Lung (tissue), 12 donors: Measurements from ENCODE around the gene NDUFS2. TPM values are rescaled to one million over a fixed set of nuclear protein-coding genes. Genes with fewer than 3 reads are reported as not detected.
"Not testable (repeated sequence)": the region's sequence is repeated elsewhere in the genome, so short reads cannot be mapped to it uniquely, and the experiment has no call there.

ENCODE experiments used
- ATAC-seq: fragments of 200-7000 bp; cut with Tn5 transposase; one replicate; pipeline ENCODE4 v1.9.1; 2020; ENCODE audit warnings: moderate number of reproducible peaks; ENCODE audit not compliant: insufficient read depth, low FRiP score
- DNase-seq, 3 donors: peaks; one replicate each; pipeline ENCODE4 v3.0.0-alpha.2; 2013 to 2017
- H3K27ac ChIP-seq, 2 donors: one replicate each; pipeline ENCODE4 v1.5.1; 2013; ENCODE audit warnings: mild to moderate bottlenecking in 2 of 2, moderate library complexity in 2 of 2, control low read depth in 1 of 2, inconsistent platforms in 1 of 2, low read depth in 1 of 2, low read length in 1 of 2
- H3K27me3 ChIP-seq, 3 donors: one replicate each; pipeline ENCODE4 v1.5.1; 2013; ENCODE audit warnings: low read length in 2 of 3; ENCODE audit not compliant: control insufficient read depth in 3 of 3, insufficient read depth in 3 of 3
- H3K36me3 ChIP-seq, 4 donors: one replicate each; pipeline ENCODE4 v1.5.1; 2013; ENCODE audit warnings: low read length in 4 of 4, mild to moderate bottlenecking in 1 of 4, moderate library complexity in 1 of 4; ENCODE audit not compliant: control insufficient read depth in 4 of 4, insufficient read depth in 4 of 4
- H3K4me1 ChIP-seq, 5 donors: one replicate each; pipeline ENCODE4 v1.5.1; 2013; ENCODE audit warnings: low read length in 5 of 5, mild to moderate bottlenecking in 2 of 5, moderate library complexity in 1 of 5; ENCODE audit not compliant: control insufficient read depth in 5 of 5, insufficient read depth in 5 of 5
- H3K4me3 ChIP-seq: one replicate; pipeline ENCODE4 v1.5.1; 2013; ENCODE audit warnings: mild to moderate bottlenecking, control low read depth, moderate library complexity
- H3K9ac ChIP-seq, 2 donors: one replicate each; pipeline ENCODE4 v1.5.1; 2013; ENCODE audit warnings: low read length in 2 of 2, control low read depth in 1 of 2; ENCODE audit not compliant: insufficient read depth in 1 of 2
- H3K9me3 ChIP-seq, 4 donors: one replicate each; pipeline ENCODE4 v1.5.1; 2013; ENCODE audit warnings: low read length in 3 of 4, mild to moderate bottlenecking in 1 of 4, moderate library complexity in 1 of 4; ENCODE audit not compliant: control insufficient read depth in 4 of 4, insufficient read depth in 3 of 4
- WGBS, 2 donors: extraction: QIAGEN DNeasy Blood & Tissue Kit; methylation state at CpG; one replicate each; pipeline ENCODE4 v1.1.7; 2013; 5-methylcytosine and 5-hydroxymethylcytosine counted together
- polyA plus RNA-seq, 2 donors: library from polyadenylated mRNA; stranded (reverse); fragments of 200-250 nt; gene quantifications; one replicate each; pipeline ENCODE4 v1.2.1, GENCODE V29; 2013
- total RNA-seq, 2 donors: library from RNA; depleted of rRNA in 1 of 2; stranded (reverse); fragments of >200 nt in 1 of 2; gene quantifications; one replicate each; pipeline ENCODE4 v1.2.1, GENCODE V29; 2014 to 2021
- TF ChIP-seq, protein P1 (sequence below): IDR thresholded peaks from 2 replicates; pipeline ENCODE4 v1.5.1; 2012; ENCODE audit warnings: mild to moderate bottlenecking; ENCODE audit errors: control extremely low read depth, extremely low read depth
- donor health status: control.
- donor health status: control.
- donor health status: Bipolar disorder and iron deficiency.
- donor health status: healthy.
- donor health status: DM: yes; HTN: yes; CAD: no.

NDUFS2 gene
- total and polyA plus RNA-seq, 4 donors, result 40.2 to 104 (median 88.1) TPM

DNA sequence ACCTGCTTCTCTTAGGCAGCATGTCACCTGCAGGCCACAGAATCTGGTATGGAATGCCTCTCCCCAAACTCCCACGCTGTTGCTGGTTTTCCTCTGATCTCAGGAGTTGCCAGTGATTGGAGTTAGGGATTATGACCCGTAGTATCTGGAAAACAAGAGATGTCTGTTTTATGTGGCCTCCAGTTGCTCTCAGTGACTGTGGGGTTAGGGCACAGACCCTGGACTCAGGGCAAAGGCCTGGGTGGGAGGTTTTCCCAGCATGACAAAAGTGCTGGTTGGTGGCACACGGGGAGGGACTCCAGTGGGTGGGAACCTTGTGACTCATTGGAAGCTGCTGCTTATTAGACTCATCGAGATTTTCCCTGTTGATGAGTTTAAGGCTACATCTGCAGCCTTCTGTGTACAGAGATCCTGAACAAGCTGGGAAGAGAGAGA, 35.9 kb downstream of the NDUFS2 start, which contains the start of gene NR1I3:
NR1I3 (minus strand) TSS at position 165 of the 435 bp plus-strand sequence. CDS start 1,638 bp downstream, outside the sequence.
- Histone ChIP-seq H3K4me1 (no peaks in the 10 kb centered on the region), H3K27me3 (peaks cover 0 to 5% (median 0%) of the 10 kb centered on the region in 3 donors), H3K9me3 (no peaks in the 10 kb centered on the region), H3K27ac (no peak within 1 kb of the TSS), H3K4me3 (no peak within 1 kb of the TSS), H3K9ac (no peak within 1 kb of the TSS), H3K36me3 (no peaks in the 10 kb centered on the region)
- 80 to 92% methylated on average over 4 of the region's 4 CpGs for WGBS, 2 donors
- TF ChIP-seq, protein P1, sequence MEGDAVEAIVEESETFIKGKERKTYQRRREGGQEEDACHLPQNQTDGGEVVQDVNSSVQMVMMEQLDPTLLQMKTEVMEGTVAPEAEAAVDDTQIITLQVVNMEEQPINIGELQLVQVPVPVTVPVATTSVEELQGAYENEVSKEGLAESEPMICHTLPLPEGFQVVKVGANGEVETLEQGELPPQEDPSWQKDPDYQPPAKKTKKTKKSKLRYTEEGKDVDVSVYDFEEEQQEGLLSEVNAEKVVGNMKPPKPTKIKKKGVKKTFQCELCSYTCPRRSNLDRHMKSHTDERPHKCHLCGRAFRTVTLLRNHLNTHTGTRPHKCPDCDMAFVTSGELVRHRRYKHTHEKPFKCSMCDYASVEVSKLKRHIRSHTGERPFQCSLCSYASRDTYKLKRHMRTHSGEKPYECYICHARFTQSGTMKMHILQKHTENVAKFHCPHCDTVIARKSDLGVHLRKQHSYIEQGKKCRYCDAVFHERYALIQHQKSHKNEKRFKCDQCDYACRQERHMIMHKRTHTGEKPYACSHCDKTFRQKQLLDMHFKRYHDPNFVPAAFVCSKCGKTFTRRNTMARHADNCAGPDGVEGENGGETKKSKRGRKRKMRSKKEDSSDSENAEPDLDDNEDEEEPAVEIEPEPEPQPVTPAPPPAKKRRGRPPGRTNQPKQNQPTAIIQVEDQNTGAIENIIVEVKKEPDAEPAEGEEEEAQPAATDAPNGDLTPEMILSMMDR, result no peak
- DNase-seq (no peak), ATAC-seq (no peak)

DNA sequence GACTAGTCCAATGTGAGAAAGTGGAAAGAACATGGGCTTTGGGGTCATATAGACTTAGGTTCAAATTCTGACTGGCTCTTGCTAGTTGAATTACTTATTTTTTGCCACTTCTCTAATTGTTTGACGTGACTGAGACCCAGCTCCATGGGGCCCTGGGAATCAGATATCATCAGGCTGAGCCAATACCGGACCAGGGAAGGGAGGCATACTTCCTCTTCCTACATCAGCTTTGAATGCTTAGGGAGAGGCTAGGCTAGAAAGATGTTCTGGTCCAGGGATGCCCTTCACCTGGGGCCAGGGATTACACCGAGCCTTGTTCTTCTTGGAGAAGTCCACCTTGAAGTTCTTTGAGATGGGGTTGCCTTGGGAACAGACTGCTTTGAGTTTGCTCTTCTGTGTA, 39.5 kb downstream of the NDUFS2 start:
- TF ChIP-seq, protein P1, result no peak
- no peak overlapping the region for H3K9ac ChIP-seq
- ATAC-seq (no peak), DNase-seq (no peak)
- no peak overlapping the region for H3K4me3 ChIP-seq
- 55 to 73% methylated on average over 3 of the region's 3 CpGs for WGBS, 2 donors
- H3K9me3 ChIP-seq, result no peaks in the 10 kb centered on the region
- H3K36me3 ChIP-seq, result no peaks in the 10 kb centered on the region
- no peak overlapping the region for H3K27ac ChIP-seq
- peaks cover 0 to 2% (median 0%) of the 10 kb centered on the region in 3 donors for H3K27me3 ChIP-seq
- no peaks in the 10 kb centered on the region for H3K4me1 ChIP-seq

DNA sequence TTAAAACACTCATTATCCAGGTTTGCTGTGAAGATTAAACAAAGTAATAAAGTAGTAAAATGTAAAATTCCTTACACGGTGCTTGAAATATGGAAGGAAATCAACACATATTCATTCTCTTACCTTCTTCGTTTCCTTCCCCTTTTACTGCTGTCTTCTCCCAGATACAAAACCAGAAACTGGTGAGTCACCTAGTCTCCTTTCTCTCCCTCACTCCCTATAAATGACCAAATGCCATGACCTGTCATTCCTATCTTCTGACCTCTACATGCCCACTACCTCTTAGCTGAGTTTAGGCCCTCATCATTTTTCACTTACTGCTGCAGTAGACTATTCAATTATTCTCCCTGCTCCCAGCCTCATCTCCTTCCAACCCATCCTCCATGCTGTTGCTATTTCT, 40.1 kb downstream of the NDUFS2 start:
- H3K9me3 ChIP-seq, result no peaks in the 10 kb centered on the region
- no peak overlapping the region for H3K27ac ChIP-seq
- DNase-seq, result no peak
- H3K4me1 ChIP-seq, result no peaks in the 10 kb centered on the region
- H3K27me3 ChIP-seq, result peaks cover 0 to 2% (median 0%) of the 10 kb centered on the region in 3 donors
- ATAC-seq, result no peak
- H3K9ac ChIP-seq, result no peak overlapping the region
- H3K36me3 ChIP-seq, result no peaks in the 10 kb centered on the region
- H3K4me3 ChIP-seq, result no peak overlapping the region
- TF ChIP-seq, protein P1, result no peak
- WGBS, 2 donors, result 34 to 69% methylated on average over 2 of the region's 2 CpGs

DNA sequence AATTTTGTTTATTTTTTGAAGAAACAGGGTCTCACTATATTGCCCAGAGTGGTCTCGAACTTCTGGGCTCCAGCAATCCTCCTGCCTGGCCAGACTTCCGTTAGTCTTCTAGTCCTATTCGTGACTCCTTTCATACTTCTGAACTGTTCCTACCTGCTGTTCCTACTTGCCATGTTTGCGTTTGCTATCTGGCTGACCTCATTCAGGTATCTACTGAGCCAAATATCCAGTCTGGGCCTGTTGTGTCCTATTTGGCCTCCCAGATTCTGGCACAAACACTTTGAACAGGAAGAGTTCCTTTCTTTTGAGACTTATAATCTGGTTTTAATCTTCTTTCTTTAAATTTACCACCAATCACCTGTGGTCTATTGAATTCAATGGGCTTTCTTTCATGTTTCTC, 42.7 kb downstream of the NDUFS2 start:
- Histone ChIP-seq H3K27me3 (peaks cover 0 to 2% (median 0%) of the 10 kb centered on the region in 3 donors), H3K4me1 (no peaks in the 10 kb centered on the region), H3K9me3 (no peaks in the 10 kb centered on the region), H3K27ac (no peak overlapping the region), H3K9ac (no peak overlapping the region), H3K36me3 (no peaks in the 10 kb centered on the region), H3K4me3 (no peak overlapping the region)
- WGBS, 2 donors, result 84% methylated on average over 4 of the region's 4 CpGs
- TF ChIP-seq, protein P1, result no peak
- no peak for DNase-seq
- no peak for ATAC-seq

DNA sequence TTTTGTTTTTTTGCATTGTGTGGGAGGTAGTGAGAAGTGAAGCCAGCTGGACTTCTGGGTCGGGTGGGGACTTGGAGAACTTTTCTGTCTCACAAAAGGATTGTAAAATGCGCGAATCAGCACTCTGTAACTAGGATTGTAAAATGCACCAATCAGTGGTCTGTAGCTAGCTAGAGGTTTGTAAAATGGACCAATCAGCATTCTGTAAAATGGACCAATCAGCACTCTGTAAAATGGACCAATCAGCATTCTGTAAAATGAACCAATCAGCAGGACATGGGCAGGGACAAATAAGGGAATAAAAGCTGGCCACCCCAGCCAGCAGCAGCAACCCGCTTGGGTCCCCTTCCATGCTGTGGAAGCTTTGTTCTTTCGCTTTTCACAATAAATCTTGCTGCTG, 47.9 kb downstream of the NDUFS2 start:
- 82 to 93% methylated on average over 5 of the region's 5 CpGs for WGBS, 2 donors

More for the DNA sequence above, 47.9 kb downstream of the NDUFS2 start:
- H3K36me3 ChIP-seq, H3K27me3 ChIP-seq, H3K9me3 ChIP-seq, H3K27ac ChIP-seq, H3K9ac ChIP-seq, H3K4me1 ChIP-seq, DNase-seq, H3K4me3 ChIP-seq, ATAC-seq: not testable (repeated sequence)
